Endothelial cell (in vitro differentiated cells): Measurements from ENCODE around the gene MAGI3. TPM values are rescaled to one million over a fixed set of nuclear protein-coding genes. Genes with fewer than 3 reads are reported as not detected.

Experiments used
- DNase-seq: peaks from one replicate; pipeline ENCODE4 v3.0.0; 2021; ENCODE audit warnings: low spot score
- H3K27ac Mint-ChIP-seq: one replicate; pipeline ENCODE4 v1.8.0; 2021; ENCODE audit warnings: mixed read lengths, inconsistent platforms; ENCODE audit not compliant: unreplicated experiment
- H3K27me3 Mint-ChIP-seq: one replicate; pipeline ENCODE4 v1.8.0; 2021; ENCODE audit warnings: mild to moderate bottlenecking, moderate library complexity, mixed read lengths, inconsistent platforms; ENCODE audit not compliant: unreplicated experiment
- H3K36me3 Mint-ChIP-seq: one replicate; pipeline ENCODE4 v1.8.0; 2021; ENCODE audit warnings: mild to moderate bottlenecking, low read depth, mixed read lengths, inconsistent platforms; ENCODE audit not compliant: unreplicated experiment
- H3K4me1 Mint-ChIP-seq: one replicate; pipeline ENCODE4 v1.8.0; 2021; ENCODE audit warnings: mild to moderate bottlenecking, mixed read lengths, inconsistent platforms; ENCODE audit not compliant: unreplicated experiment
- H3K4me3 Mint-ChIP-seq: one replicate; pipeline ENCODE4 v1.8.0; 2021; ENCODE audit warnings: mild to moderate bottlenecking, mixed read lengths, inconsistent platforms; ENCODE audit not compliant: unreplicated experiment
- H3K9me3 Mint-ChIP-seq: one replicate; pipeline ENCODE4 v1.8.0; 2021; ENCODE audit warnings: mixed read lengths, inconsistent platforms; ENCODE audit not compliant: unreplicated experiment
- total RNA-seq: library from RNA; stranded (reverse); fragmentation: NEBNext Ultra II Directional; extraction: Animal tissue kit (Norgen Biotek cat#: 25700); gene quantifications from one replicate; pipeline ENCODE4 v1.2.1, GENCODE V29; 2021; ENCODE audit not compliant: unreplicated experiment
- TF ChIP-seq, protein P1 (sequence below): fragments of 200-600 bp; sonication (generic); IDR thresholded peaks from one replicate; pipeline ENCODE4 v1.5.0; 2021; ENCODE audit warnings: antibody characterized with exemption; ENCODE audit not compliant: unreplicated experiment

The MAGI3 gene
- total RNA-seq, 1 donor from 2014 or later = 18.9 TPM

- no peak overlapping the region for H3K27ac Mint-ChIP-seq
- H3K4me1 Mint-ChIP-seq = no peaks in the 10 kb centered on the region
- TF ChIP-seq, protein P1, sequence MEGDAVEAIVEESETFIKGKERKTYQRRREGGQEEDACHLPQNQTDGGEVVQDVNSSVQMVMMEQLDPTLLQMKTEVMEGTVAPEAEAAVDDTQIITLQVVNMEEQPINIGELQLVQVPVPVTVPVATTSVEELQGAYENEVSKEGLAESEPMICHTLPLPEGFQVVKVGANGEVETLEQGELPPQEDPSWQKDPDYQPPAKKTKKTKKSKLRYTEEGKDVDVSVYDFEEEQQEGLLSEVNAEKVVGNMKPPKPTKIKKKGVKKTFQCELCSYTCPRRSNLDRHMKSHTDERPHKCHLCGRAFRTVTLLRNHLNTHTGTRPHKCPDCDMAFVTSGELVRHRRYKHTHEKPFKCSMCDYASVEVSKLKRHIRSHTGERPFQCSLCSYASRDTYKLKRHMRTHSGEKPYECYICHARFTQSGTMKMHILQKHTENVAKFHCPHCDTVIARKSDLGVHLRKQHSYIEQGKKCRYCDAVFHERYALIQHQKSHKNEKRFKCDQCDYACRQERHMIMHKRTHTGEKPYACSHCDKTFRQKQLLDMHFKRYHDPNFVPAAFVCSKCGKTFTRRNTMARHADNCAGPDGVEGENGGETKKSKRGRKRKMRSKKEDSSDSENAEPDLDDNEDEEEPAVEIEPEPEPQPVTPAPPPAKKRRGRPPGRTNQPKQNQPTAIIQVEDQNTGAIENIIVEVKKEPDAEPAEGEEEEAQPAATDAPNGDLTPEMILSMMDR = no peak
- no peak for DNase-seq
- no peaks in the 10 kb centered on the region for H3K36me3 Mint-ChIP-seq
- no peaks in the 10 kb centered on the region for H3K9me3 Mint-ChIP-seq
- no peaks in the 10 kb centered on the region for H3K27me3 Mint-ChIP-seq
- no peak overlapping the region for H3K4me3 Mint-ChIP-seq
Measured at GRCh38 chr1:113617438-113618141, 227.3 kb downstream of the MAGI3 start.

- no peak overlapping the region for H3K4me3 Mint-ChIP-seq
- TF ChIP-seq, protein P1 = no peak
- DNase-seq = no peak
- H3K4me1 Mint-ChIP-seq = no peaks in the 10 kb centered on the region
- H3K36me3 Mint-ChIP-seq = peaks cover 19% of the 10 kb centered on the region
- H3K27ac Mint-ChIP-seq = no peak overlapping the region
- H3K9me3 Mint-ChIP-seq = peaks cover 9% of the 10 kb centered on the region
- H3K27me3 Mint-ChIP-seq = no peaks in the 10 kb centered on the region
Measured at GRCh38 chr1:113628997-113629396, 238.7 kb downstream of the MAGI3 start.

DNA sequence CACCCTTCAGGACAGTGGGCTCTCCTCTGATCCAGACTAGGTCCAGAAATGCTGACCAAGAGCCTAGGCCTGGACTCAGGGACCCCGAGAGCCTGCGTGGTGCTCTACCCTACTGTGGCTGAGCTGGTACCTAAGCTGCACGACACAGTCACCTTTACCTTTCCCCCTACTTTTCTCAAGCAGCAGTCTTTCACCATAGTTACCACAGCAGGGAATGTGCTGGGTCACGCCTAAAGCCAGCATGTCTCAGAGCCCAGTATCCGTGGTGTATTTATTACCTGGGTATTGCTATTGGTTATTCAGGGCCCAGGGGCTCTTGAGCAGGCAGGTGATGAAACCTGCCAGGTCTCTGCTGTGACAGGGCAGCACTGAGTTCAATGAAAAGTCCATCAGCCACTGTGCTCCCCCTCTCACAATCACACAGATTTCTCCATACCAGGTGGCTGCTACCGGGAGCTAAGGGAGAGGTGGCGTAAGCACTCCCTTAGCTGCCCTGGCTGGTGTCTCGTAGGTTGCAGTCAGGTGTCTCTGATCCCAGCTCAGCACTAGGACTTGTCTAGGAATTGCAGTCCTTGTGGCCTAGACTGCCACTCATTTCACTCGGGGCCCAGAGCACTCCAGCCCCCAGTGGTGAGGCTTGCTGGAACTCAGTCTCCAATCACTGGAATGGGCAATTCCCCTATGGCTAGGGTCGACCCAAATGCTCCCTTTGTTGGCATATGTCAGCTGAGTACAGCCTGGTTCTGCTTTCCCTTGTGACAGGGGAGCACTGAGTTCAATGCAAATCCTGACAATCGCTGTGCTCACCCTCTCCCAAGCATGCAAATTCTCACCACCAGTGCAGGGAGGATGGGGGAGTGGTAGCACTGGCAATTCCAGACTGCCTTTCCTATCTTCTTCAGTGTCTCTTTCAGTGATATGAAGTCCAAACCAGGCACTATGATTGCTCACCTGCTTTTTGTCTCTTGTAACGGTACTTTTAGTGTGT lies 240.3 kb downstream of the MAGI3 start:
- DNase-seq = no peak
- no peaks in the 10 kb centered on the region for H3K4me1 Mint-ChIP-seq
- no peak overlapping the region for H3K4me3 Mint-ChIP-seq
- H3K9me3 Mint-ChIP-seq = peaks cover 9% of the 10 kb centered on the region
- peaks cover 16% of the 10 kb centered on the region for H3K36me3 Mint-ChIP-seq
- H3K27me3 Mint-ChIP-seq = no peaks in the 10 kb centered on the region
- TF ChIP-seq, protein P1 = no peak
- no peak overlapping the region for H3K27ac Mint-ChIP-seq

GRCh38 chr1:113641396-113641795 lies 251.1 kb downstream of the MAGI3 start:
- TF ChIP-seq, protein P1 = no peak
- Mint-ChIP-seq H3K27ac (no peak overlapping the region), H3K9me3 (no peaks in the 10 kb centered on the region), H3K36me3 (peaks cover 12% of the 10 kb centered on the region), H3K4me3 (no peak overlapping the region), H3K27me3 (peaks cover 2% of the 10 kb centered on the region), H3K4me1 (no peaks in the 10 kb centered on the region)
- no peak for DNase-seq
